H9 (cell line): ENCODE results near the gene TMOD3. TPM values are rescaled to one million over a fixed set of nuclear protein-coding genes. Genes with fewer than 3 reads are reported as not detected.

Source experiments
- DNase-seq: peaks from one replicate; pipeline ENCODE4 v3.0.0-alpha.2; 2017
- H2AFZ ChIP-seq: one replicate; pipeline ENCODE4 v1.6.1; 2013; ENCODE audit warnings: mild to moderate bottlenecking, low read length, control low read depth, moderate library complexity
- H2AK5ac ChIP-seq: 2 replicates; pipeline ENCODE4 v1.6.1; 2013; ENCODE audit warnings: low read length, control low read depth, mixed read lengths; ENCODE audit not compliant: insufficient read length
- H2BK120ac ChIP-seq: one replicate; pipeline ENCODE4 v1.6.1; 2013; ENCODE audit warnings: low read depth, mild to moderate bottlenecking, low read length, control low read depth, inconsistent platforms; ENCODE audit not compliant: poor library complexity, severe bottlenecking
- H2BK12ac ChIP-seq: 2 replicates; pipeline ENCODE4 v1.6.1; 2013; ENCODE audit warnings: low read length, control low read depth, mixed read lengths, low read depth; ENCODE audit not compliant: insufficient read length
- H2BK15ac ChIP-seq: 2 replicates; pipeline ENCODE4 v1.6.1; 2013; ENCODE audit warnings: low read depth, low read length, control low read depth
- H2BK20ac ChIP-seq: one replicate; pipeline ENCODE4 v1.6.1; 2013; ENCODE audit warnings: low read depth, mild to moderate bottlenecking, low read length, control low read depth, inconsistent platforms; ENCODE audit not compliant: poor library complexity, severe bottlenecking
- H2BK5ac ChIP-seq: 2 replicates; pipeline ENCODE4 v1.6.1; 2013; ENCODE audit warnings: low read length, control low read depth, mixed read lengths; ENCODE audit not compliant: insufficient read length
- H3K14ac ChIP-seq: 2 replicates; pipeline ENCODE4 v1.6.1; 2013; ENCODE audit warnings: low read length, control low read depth; ENCODE audit not compliant: insufficient read depth
- H3K18ac ChIP-seq: 2 replicates; pipeline ENCODE4 v1.6.1; 2013; ENCODE audit warnings: low read depth, mild to moderate bottlenecking, mixed read lengths, low read length, control low read depth; ENCODE audit not compliant: insufficient read length
- H3K23ac ChIP-seq: 2 replicates; pipeline ENCODE4 v1.6.1; 2013; ENCODE audit warnings: low read length, control low read depth, mixed read lengths, low read depth; ENCODE audit not compliant: insufficient read length
- H3K23me2 ChIP-seq: 2 replicates; pipeline ENCODE4 v1.6.1; 2013; ENCODE audit warnings: low read depth, mild to moderate bottlenecking, mixed read lengths, low read length, control low read depth; ENCODE audit not compliant: insufficient read length, poor library complexity, severe bottlenecking
- H3K27ac ChIP-seq: 2 replicates; pipeline ENCODE4 v1.5.1; 2013; ENCODE audit warnings: low read length, control low read depth, mixed read lengths, low read depth; ENCODE audit not compliant: insufficient read length
- H3K27me3 ChIP-seq: 2 replicates; pipeline ENCODE4 v1.6.1; 2013; ENCODE audit warnings: low read length, control low read depth, inconsistent platforms; ENCODE audit not compliant: insufficient read depth
- H3K4ac ChIP-seq: 2 replicates; pipeline ENCODE4 v1.6.1; 2013; ENCODE audit warnings: low read depth, mild to moderate bottlenecking, control low read depth, inconsistent platforms, low read length, moderate library complexity
- H3K4me1 ChIP-seq: 2 replicates; pipeline ENCODE4 v1.6.1; 2013; ENCODE audit warnings: low read length, control low read depth, inconsistent platforms; ENCODE audit not compliant: insufficient read depth
- H3K4me2 ChIP-seq: 2 replicates; pipeline ENCODE4 v1.6.1; 2013; ENCODE audit warnings: low read length, control low read depth, mixed read lengths; ENCODE audit not compliant: insufficient read length, insufficient read depth
- H3K56ac ChIP-seq: 2 replicates; pipeline ENCODE4 v1.6.1; 2013; ENCODE audit warnings: low read depth, mild to moderate bottlenecking, mixed read lengths, low read length, control low read depth; ENCODE audit not compliant: insufficient read length
- H3K79me1 ChIP-seq: 2 replicates; pipeline ENCODE4 v1.6.1; 2013; ENCODE audit warnings: low read depth, mild to moderate bottlenecking, moderate library complexity, low read length, control low read depth, inconsistent platforms; ENCODE audit not compliant: insufficient read depth, poor library complexity, severe bottlenecking
- H3K79me2 ChIP-seq: 2 replicates; pipeline ENCODE4 v1.6.1; 2013; ENCODE audit warnings: low read length, control low read depth, inconsistent platforms; ENCODE audit not compliant: insufficient read depth
- H3K9ac ChIP-seq: 2 replicates; pipeline ENCODE4 v1.6.1; 2013; ENCODE audit warnings: low read length, control low read depth, mixed read lengths; ENCODE audit not compliant: insufficient read length; ENCODE audit errors: extremely low read depth
- H3K9me3 ChIP-seq: one replicate; pipeline ENCODE4 v1.6.1; 2013; ENCODE audit warnings: low read depth, low read length, inconsistent platforms; ENCODE audit not compliant: control insufficient read depth
- H3T11ph ChIP-seq: one replicate; pipeline ENCODE4 v1.6.1; 2013; ENCODE audit warnings: mild to moderate bottlenecking, low read length, control low read depth, inconsistent platforms
- H4K20me1 ChIP-seq: one replicate; pipeline ENCODE4 v1.6.1; 2013; ENCODE audit not compliant: control insufficient read depth, insufficient read length, insufficient read depth
- H4K5ac ChIP-seq: 2 replicates; pipeline ENCODE4 v1.6.1; 2013; ENCODE audit warnings: low read depth, mild to moderate bottlenecking, mixed read lengths, low read length, control low read depth; ENCODE audit not compliant: insufficient read length
- H4K8ac ChIP-seq: replicated peaks from 2 replicates; pipeline ENCODE4 v1.6.1; 2013; ENCODE audit warnings: low read length, control low read depth, mixed read lengths, low read depth; ENCODE audit not compliant: insufficient read length
- H4K91ac ChIP-seq: 2 replicates; pipeline ENCODE4 v1.6.1; 2013; ENCODE audit warnings: low read depth, mild to moderate bottlenecking, moderate library complexity, mixed read lengths, low read length, control low read depth; ENCODE audit not compliant: insufficient read length
- H3K27ac Mint-ChIP-seq, 3 experiments: 2 replicates in 2 of 3; 3 replicates in 1 of 3; pipeline ENCODE4 v1.8.0; 2020 to 2021; ENCODE audit warnings: mixed read lengths in 3 of 3, mild to moderate bottlenecking in 1 of 3, moderate library complexity in 1 of 3
- H3K27me3 Mint-ChIP-seq: 2 replicates; pipeline ENCODE4 v1.8.0; 2021; ENCODE audit warnings: low read depth, mild to moderate bottlenecking, moderate library complexity, mixed read lengths
- H3K36me3 Mint-ChIP-seq, 3 experiments: 2 replicates in 2 of 3; 3 replicates in 1 of 3; pipeline ENCODE4 v1.8.0; 2020 to 2021; ENCODE audit warnings: low read depth in 3 of 3, mixed read lengths in 3 of 3; ENCODE audit not compliant: insufficient read depth in 1 of 3
- H3K4me1 Mint-ChIP-seq, 2 experiments: 2 replicates each; pipeline ENCODE4 v1.8.0; 2020; ENCODE audit warnings: mixed read lengths in 2 of 2
- H3K4me3 Mint-ChIP-seq, 2 experiments: 2 replicates in 1 of 2; 3 replicates in 1 of 2; pipeline ENCODE4 v1.8.0; 2020 to 2021; ENCODE audit warnings: mild to moderate bottlenecking in 2 of 2, mixed read lengths in 2 of 2, moderate library complexity in 1 of 2
- H3K9me3 Mint-ChIP-seq, 2 experiments: 2 replicates in 1 of 2; 3 replicates in 1 of 2; pipeline ENCODE4 v1.8.0; 2020; ENCODE audit warnings: mild to moderate bottlenecking in 2 of 2, mixed read lengths in 2 of 2, moderate library complexity in 1 of 2
- CTCF ChIP-seq: fragments of 200-600 bp; sonication (generic); conservative IDR thresholded peaks from 3 replicates; pipeline ENCODE4 v1.8.0; 2021; ENCODE audit warnings: antibody characterized with exemption, mild to moderate bottlenecking
- WGBS: extraction: QIAGEN DNeasy Blood & Tissue Kit; methylation state at CpG from one replicate; pipeline ENCODE4 v1.1.7; 2013; ENCODE audit warnings: missing lambda C conversion rate, low lambda C conversion rate, mixed read lengths; ENCODE audit not compliant: insufficient read length; ENCODE audit errors: extremely low coverage; 5-methylcytosine and 5-hydroxymethylcytosine counted together
- total RNA-seq: library from RNA; stranded (reverse); gene quantifications from 2 replicates; pipeline ENCODE4 v1.2.1, GENCODE V29; 2021

The TMOD3 gene
- total RNA-seq, 1 experiment from 2014 or later = 24.7 TPM

GRCh38 chr15:51812598-51812997 lies 16.9 kb upstream of the TMOD3 start:
- H3K56ac ChIP-seq = no peak overlapping the region
- DNase-seq = no peak
- no peak overlapping the region for H3K4ac ChIP-seq
- Mint-ChIP-seq H3K9me3 (no peaks in the 10 kb centered on the region), H3K36me3 (no peaks in the 10 kb centered on the region), H3K27me3 (no peaks in the 10 kb centered on the region), H3K27ac (no peak overlapping the region), H3K4me1 (no peaks in the 10 kb centered on the region), H3K4me3 (no peak overlapping the region)
- H2AFZ ChIP-seq = no peak overlapping the region
- no peak overlapping the region for H2BK12ac ChIP-seq
- no peak overlapping the region for H3K4me2 ChIP-seq
- no peak overlapping the region for H3K14ac ChIP-seq
- no peak overlapping the region for H3K27ac ChIP-seq
- H3K27me3 ChIP-seq = no peaks in the 10 kb centered on the region
- no peak overlapping the region for H2AK5ac ChIP-seq
- no peak overlapping the region for H2BK5ac ChIP-seq
- TF ChIP-seq CTCF = no peak
- no peak overlapping the region for H4K8ac ChIP-seq
- H3K4me1 ChIP-seq = no peaks in the 10 kb centered on the region
- no peak overlapping the region for H2BK120ac ChIP-seq
- no CpG with 5 or more reads among the region's 2 CpGs for WGBS
- no peak overlapping the region for H4K5ac ChIP-seq
- H2BK15ac ChIP-seq = no peak overlapping the region
- H3K23me2 ChIP-seq = no peaks in the 10 kb centered on the region
- no peaks in the 10 kb centered on the region for H3K79me2 ChIP-seq
- H4K20me1 ChIP-seq = no peaks in the 10 kb centered on the region
- H3K18ac ChIP-seq = no peak overlapping the region
- H4K91ac ChIP-seq = no peak overlapping the region
- H3K79me1 ChIP-seq = no peaks in the 10 kb centered on the region
- no peaks in the 10 kb centered on the region for H3K9me3 ChIP-seq
- no peak overlapping the region for H3K23ac ChIP-seq
- H3K9ac ChIP-seq = no peak overlapping the region
- H2BK20ac ChIP-seq = no peak overlapping the region
- H3T11ph ChIP-seq = no peak overlapping the region
